ENCODE measurements around the gene TBC1D23. TPM values are rescaled to one million over a fixed set of nuclear protein-coding genes. Genes with fewer than 3 reads are reported as not detected.
"Not testable (repeated sequence)": the region's sequence is repeated elsewhere in the genome, so short reads cannot be mapped to it uniquely, and the experiment has no call there.

TBC1D23 gene
- total RNA-seq, 1 experiment from 2014 or later: 68.0 TPM

DNA sequence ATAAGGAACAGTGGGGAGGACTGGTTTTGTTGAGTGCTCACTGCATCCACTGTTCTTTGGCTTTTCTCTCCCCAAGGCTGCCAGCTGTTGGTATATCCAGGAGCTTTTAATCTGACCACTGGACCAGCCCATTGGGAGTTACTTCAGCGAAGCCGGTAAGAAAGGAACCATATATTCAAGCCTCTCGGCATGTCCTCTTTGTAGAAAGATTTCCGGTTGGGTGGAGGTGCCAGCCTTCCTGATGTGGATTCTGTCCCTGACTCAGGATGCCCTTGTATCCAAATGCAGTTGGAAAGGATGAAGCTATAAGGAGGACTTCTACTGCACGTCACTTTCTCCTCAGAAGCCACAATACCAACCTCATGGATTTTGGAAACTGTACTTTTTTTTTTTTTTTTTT, 87.9 kb downstream of the TBC1D23 start:
- no peaks in the 10 kb centered on the region; the same call in 1 of the 2 replicates for H3F3A ChIP-seq (ENCODE audit: insufficient read depth, low read depth)
- no peaks in the 10 kb centered on the region for H3K9me3 ChIP-seq (ENCODE audit: insufficient read depth, low read depth)
- no TSS peak for BruUV-seq (replicated peaks)
- CTCF ChIA-PET: interaction anchor here (0.6 to 0.7 kb wide), 2 partner anchors 151 to 816 kb away, joined by 5 to 6 read pairs; no protein-coding TSS in a partner anchor
- H3K4me3 ChIP-seq: no peak overlapping the region
- TF ChIP-seq, protein P1, sequence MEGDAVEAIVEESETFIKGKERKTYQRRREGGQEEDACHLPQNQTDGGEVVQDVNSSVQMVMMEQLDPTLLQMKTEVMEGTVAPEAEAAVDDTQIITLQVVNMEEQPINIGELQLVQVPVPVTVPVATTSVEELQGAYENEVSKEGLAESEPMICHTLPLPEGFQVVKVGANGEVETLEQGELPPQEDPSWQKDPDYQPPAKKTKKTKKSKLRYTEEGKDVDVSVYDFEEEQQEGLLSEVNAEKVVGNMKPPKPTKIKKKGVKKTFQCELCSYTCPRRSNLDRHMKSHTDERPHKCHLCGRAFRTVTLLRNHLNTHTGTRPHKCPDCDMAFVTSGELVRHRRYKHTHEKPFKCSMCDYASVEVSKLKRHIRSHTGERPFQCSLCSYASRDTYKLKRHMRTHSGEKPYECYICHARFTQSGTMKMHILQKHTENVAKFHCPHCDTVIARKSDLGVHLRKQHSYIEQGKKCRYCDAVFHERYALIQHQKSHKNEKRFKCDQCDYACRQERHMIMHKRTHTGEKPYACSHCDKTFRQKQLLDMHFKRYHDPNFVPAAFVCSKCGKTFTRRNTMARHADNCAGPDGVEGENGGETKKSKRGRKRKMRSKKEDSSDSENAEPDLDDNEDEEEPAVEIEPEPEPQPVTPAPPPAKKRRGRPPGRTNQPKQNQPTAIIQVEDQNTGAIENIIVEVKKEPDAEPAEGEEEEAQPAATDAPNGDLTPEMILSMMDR (conservative IDR thresholded peaks at IDR 0.05): no peak
- TF ChIP-seq EZH2 (IDR thresholded peaks at IDR 0.05; ENCODE audit: low read depth): no peak
- peaks cover 72% of the 10 kb centered on the region for H3K36me3 ChIP-seq (ENCODE audit: low read depth)
- POLR2A ChIA-PET (ENCODE audit: unreplicated experiment): no interaction called here
- H3K27me3 ChIP-seq (ENCODE audit: insufficient read depth, low read depth): no peaks in the 10 kb centered on the region
- no peaks in the 10 kb centered on the region for H3K9me2 ChIP-seq (ENCODE audit: insufficient read depth)
- H3K4me1 ChIP-seq (replicated peaks; ENCODE audit: insufficient read depth): no peaks in the 10 kb centered on the region
- no peak overlapping the region for H2AFZ ChIP-seq
- DNase-seq: no peak
- no peak overlapping the region for H3K27ac ChIP-seq
- H3K4me2 ChIP-seq: no peak overlapping the region
- intact Hi-C loops (cut with micrococcal nuclease; ENCODE audit: unreplicated experiment): no loop called here
- no peaks in the 10 kb centered on the region for H3K79me2 ChIP-seq (ENCODE audit: low read depth)
- H4K20me1 ChIP-seq (ENCODE audit: insufficient read depth): no peaks in the 10 kb centered on the region

DNA sequence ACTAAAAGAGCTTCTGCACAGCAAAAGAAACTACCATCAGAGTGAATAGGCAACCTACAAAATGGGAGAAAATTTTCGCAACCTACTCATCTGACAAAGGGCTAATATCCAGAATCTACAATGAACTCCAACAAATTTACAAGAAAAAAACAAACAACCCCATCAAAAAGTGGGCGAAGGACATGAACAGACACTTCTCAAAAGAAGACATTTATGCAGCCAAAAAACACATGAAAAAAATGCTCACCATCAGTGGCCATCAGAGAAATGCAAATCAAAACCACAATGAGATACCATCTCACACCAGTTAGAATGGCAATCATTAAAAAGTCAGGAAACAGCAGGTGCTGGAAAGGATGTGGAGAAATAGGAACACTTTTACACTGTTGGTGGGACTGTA, 91.0 kb downstream of the TBC1D23 start:
- CTCF ChIA-PET; DNase-seq; H3K79me2 ChIP-seq (ENCODE audit: low read depth); H3K9me3 ChIP-seq (ENCODE audit: insufficient read depth, low read depth); intact Hi-C loops (cut with micrococcal nuclease; ENCODE audit: unreplicated experiment); H2AFZ ChIP-seq; BruUV-seq (replicated peaks); H3K27me3 ChIP-seq (ENCODE audit: insufficient read depth, low read depth); H3K27ac ChIP-seq; H4K20me1 ChIP-seq (ENCODE audit: insufficient read depth); H3K4me3 ChIP-seq; H3K4me2 ChIP-seq; H3K4me1 ChIP-seq (replicated peaks; ENCODE audit: insufficient read depth); POLR2A ChIA-PET (ENCODE audit: unreplicated experiment); H3K9me2 ChIP-seq (ENCODE audit: insufficient read depth); H3F3A ChIP-seq (ENCODE audit: insufficient read depth, low read depth): not testable (repeated sequence)
- H3K36me3 ChIP-seq (ENCODE audit: low read depth): peaks cover 74% of the 10 kb centered on the region

DNA sequence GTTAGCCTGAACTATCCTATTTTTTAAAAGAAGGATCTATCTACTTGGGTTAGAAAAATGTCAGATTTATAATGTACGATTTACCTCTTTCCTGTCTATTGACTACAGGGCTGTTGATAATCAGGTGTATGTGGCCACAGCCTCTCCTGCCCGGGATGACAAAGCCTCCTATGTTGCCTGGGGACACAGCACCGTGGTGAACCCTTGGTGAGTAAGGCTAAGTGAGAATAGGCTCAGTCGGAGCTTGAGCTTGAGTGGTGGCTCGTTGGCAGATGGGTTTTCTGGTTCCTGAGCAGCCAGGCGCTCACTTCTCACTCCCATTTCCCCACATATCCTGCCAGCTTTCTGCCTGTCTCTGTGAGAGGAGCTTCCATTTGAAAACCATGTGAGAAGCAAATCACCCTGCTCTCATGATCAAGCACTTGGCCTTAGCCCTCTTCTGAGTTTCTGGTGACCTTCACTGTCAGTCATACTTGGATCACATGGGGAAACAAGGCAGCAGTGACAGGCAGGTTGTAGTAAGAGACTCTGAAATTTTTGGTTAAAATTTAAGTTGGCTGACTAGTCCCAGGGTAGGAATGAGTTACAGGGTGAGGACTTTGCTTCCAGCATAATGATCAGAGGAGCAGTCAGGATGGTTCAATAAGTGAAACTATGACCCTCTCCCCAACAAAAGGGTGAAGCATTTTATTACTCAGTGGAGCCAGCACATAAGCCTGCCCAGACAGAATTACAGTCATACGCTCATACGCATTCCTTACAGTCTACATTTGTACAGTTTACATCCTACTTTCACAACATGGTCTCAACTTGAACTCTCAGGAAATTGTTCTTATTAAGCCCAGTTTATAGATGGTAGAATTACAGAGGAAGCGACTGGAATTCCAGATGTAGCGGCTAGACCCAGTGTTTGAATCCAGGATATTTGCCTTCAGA, 91.8 kb downstream of the TBC1D23 start:
- Histone ChIP-seq H3K4me2 (no peak overlapping the region), H3K9me3 (ENCODE audit: insufficient read depth, low read depth) (no peaks in the 10 kb centered on the region), H3K27ac (no peak overlapping the region), H3K79me2 (ENCODE audit: low read depth) (no peaks in the 10 kb centered on the region), H4K20me1 (ENCODE audit: insufficient read depth) (no peaks in the 10 kb centered on the region), H3K4me1 (replicated peaks; ENCODE audit: insufficient read depth) (no peaks in the 10 kb centered on the region), H3K9me2 (ENCODE audit: insufficient read depth) (no peaks in the 10 kb centered on the region), H3F3A (ENCODE audit: insufficient read depth, low read depth) (peaks cover 4% of the 10 kb centered on the region), H3K27me3 (ENCODE audit: insufficient read depth, low read depth) (no peaks in the 10 kb centered on the region), H3K36me3 (ENCODE audit: low read depth) (peaks cover 71% of the 10 kb centered on the region), H2AFZ (no peak overlapping the region), H3K4me3 (no peak overlapping the region)
- ChIA-PET POLR2A (ENCODE audit: unreplicated experiment) (no interaction called here), CTCF (no interaction called here)
- no TSS peak for BruUV-seq (replicated peaks)
- TF ChIP-seq, protein P1 (conservative IDR thresholded peaks at IDR 0.05): no peak
- TF ChIP-seq EZH2 (IDR thresholded peaks at IDR 0.05; ENCODE audit: low read depth): no peak
- DNase-seq: no peak
- intact Hi-C loops (cut with micrococcal nuclease; ENCODE audit: unreplicated experiment): no loop called here

All from PC-9 (cell line).